ENCODE data around the gene P2RY6.

The P2RY6 gene

GRCh38 chr11:73314117-73314961 is 42.2 kb downstream of the P2RY6 start:
- no peaks in the 10 kb centered on the region for H3K36me3 ChIP-seq (ENCODE audit: insufficient read depth, low read length)
- no peaks in the 10 kb centered on the region for H3K9me3 ChIP-seq (ENCODE audit: control insufficient read depth, insufficient read depth, low read length)
- no peak overlapping the region for H3K9ac ChIP-seq (ENCODE audit: low read depth, low read length)
- peaks cover 9% of the 10 kb centered on the region for H3K4me1 ChIP-seq (ENCODE audit: insufficient read depth, low read length)

GRCh38 chr11:73315293-73316020 is 43.3 kb downstream of the P2RY6 start:
- Histone ChIP-seq H3K9me3 (ENCODE audit: control insufficient read depth, insufficient read depth, low read length) (no peaks in the 10 kb centered on the region), H3K9ac (ENCODE audit: low read depth, low read length) (no peak overlapping the region), H3K4me1 (ENCODE audit: insufficient read depth, low read length) (peaks cover 9% of the 10 kb centered on the region), H3K36me3 (ENCODE audit: insufficient read depth, low read length) (no peaks in the 10 kb centered on the region)

- Histone ChIP-seq H3K9me3 (ENCODE audit: control insufficient read depth, insufficient read depth, low read length) (no peaks in the 10 kb centered on the region), H3K36me3 (ENCODE audit: insufficient read depth, low read length) (no peaks in the 10 kb centered on the region), H3K9ac (ENCODE audit: low read depth, low read length) (no peak overlapping the region), H3K4me1 (ENCODE audit: insufficient read depth, low read length) (peaks cover 9% of the 10 kb centered on the region)
Observed at GRCh38 chr11:73316422-73316821, 44.3 kb downstream of the P2RY6 start.

- Histone ChIP-seq H3K9me3 (ENCODE audit: control insufficient read depth, insufficient read depth, low read length) (no peaks in the 10 kb centered on the region), H3K4me1 (ENCODE audit: insufficient read depth, low read length) (peaks cover 17% of the 10 kb centered on the region), H3K36me3 (ENCODE audit: insufficient read depth, low read length) (no peaks in the 10 kb centered on the region), H3K9ac (ENCODE audit: low read depth, low read length) (no peak overlapping the region)
Observed at GRCh38 chr11:73317373-73317772, 45.2 kb downstream of the P2RY6 start.

GRCh38 chr11:73317803-73318202 is 45.7 kb downstream of the P2RY6 start:
- Histone ChIP-seq H3K36me3 (ENCODE audit: insufficient read depth, low read length) (no peaks in the 10 kb centered on the region), H3K4me1 (ENCODE audit: insufficient read depth, low read length) (peaks cover 22% of the 10 kb centered on the region), H3K9ac (ENCODE audit: low read depth, low read length) (no peak overlapping the region), H3K9me3 (ENCODE audit: control insufficient read depth, insufficient read depth, low read length) (no peaks in the 10 kb centered on the region)

GRCh38 chr11:73318501-73319011 is 46.4 kb downstream of the P2RY6 start:
- Histone ChIP-seq H3K4me1 (ENCODE audit: insufficient read depth, low read length) (peaks cover 25% of the 10 kb centered on the region), H3K9me3 (ENCODE audit: control insufficient read depth, insufficient read depth, low read length) (no peaks in the 10 kb centered on the region), H3K36me3 (ENCODE audit: insufficient read depth, low read length) (no peaks in the 10 kb centered on the region), H3K9ac (ENCODE audit: low read depth, low read length) (no peak overlapping the region)

- H3K9me3 ChIP-seq (ENCODE audit: control insufficient read depth, insufficient read depth, low read length) = no peaks in the 10 kb centered on the region
- H3K9ac ChIP-seq (ENCODE audit: low read depth, low read length) = no peak overlapping the region
- no peaks in the 10 kb centered on the region for H3K36me3 ChIP-seq (ENCODE audit: insufficient read depth, low read length)
- H3K4me1 ChIP-seq (ENCODE audit: insufficient read depth, low read length) = peaks cover 22% of the 10 kb centered on the region
Observed at GRCh38 chr11:73320763-73321603, 48.8 kb downstream of the P2RY6 start.

- no peak overlapping the region for H3K9ac ChIP-seq (ENCODE audit: low read depth, low read length)
- H3K36me3 ChIP-seq (ENCODE audit: insufficient read depth, low read length) = no peaks in the 10 kb centered on the region
- H3K4me1 ChIP-seq (ENCODE audit: insufficient read depth, low read length) = peaks cover 22% of the 10 kb centered on the region
- no peaks in the 10 kb centered on the region for H3K9me3 ChIP-seq (ENCODE audit: control insufficient read depth, insufficient read depth, low read length)
Observed at GRCh38 chr11:73321604-73322381, 49.7 kb downstream of the P2RY6 start.

- Histone ChIP-seq H3K36me3 (ENCODE audit: insufficient read depth, low read length) (no peaks in the 10 kb centered on the region), H3K9ac (ENCODE audit: low read depth, low read length) (no peak overlapping the region), H3K9me3 (ENCODE audit: control insufficient read depth, insufficient read depth, low read length) (no peaks in the 10 kb centered on the region), H3K4me1 (ENCODE audit: insufficient read depth, low read length) (peaks cover 27% of the 10 kb centered on the region)
Observed at GRCh38 chr11:73322382-73323306, 50.5 kb downstream of the P2RY6 start.

GRCh38 chr11:73323464-73323863 is 51.3 kb downstream of the P2RY6 start:
- Histone ChIP-seq H3K4me1 (ENCODE audit: insufficient read depth, low read length) (peaks cover 27% of the 10 kb centered on the region), H3K9me3 (ENCODE audit: control insufficient read depth, insufficient read depth, low read length) (no peaks in the 10 kb centered on the region), H3K9ac (ENCODE audit: low read depth, low read length) (no peak overlapping the region), H3K36me3 (ENCODE audit: insufficient read depth, low read length) (no peaks in the 10 kb centered on the region)

GRCh38 chr11:73324116-73324515 is 52.0 kb downstream of the P2RY6 start:
- H3K4me1 ChIP-seq (ENCODE audit: insufficient read depth, low read length) = peaks cover 27% of the 10 kb centered on the region
- no peaks in the 10 kb centered on the region for H3K9me3 ChIP-seq (ENCODE audit: control insufficient read depth, insufficient read depth, low read length)
- H3K9ac ChIP-seq (ENCODE audit: low read depth, low read length) = no peak overlapping the region
- no peaks in the 10 kb centered on the region for H3K36me3 ChIP-seq (ENCODE audit: insufficient read depth, low read length)

GRCh38 chr11:73324665-73325035 is 52.5 kb downstream of the P2RY6 start:
- H3K4me1 ChIP-seq (ENCODE audit: insufficient read depth, low read length) = peaks cover 27% of the 10 kb centered on the region
- no peaks in the 10 kb centered on the region for H3K36me3 ChIP-seq (ENCODE audit: insufficient read depth, low read length)
- H3K9me3 ChIP-seq (ENCODE audit: control insufficient read depth, insufficient read depth, low read length) = no peaks in the 10 kb centered on the region
- H3K9ac ChIP-seq (ENCODE audit: low read depth, low read length) = no peak overlapping the region

Data from ES-I3 (cell line).